VCaP (cell line): Measurements from ENCODE around the gene MXD1.

Experiments used
- H3K27ac ChIP-seq: fragments of 450-650 bp; 2 replicates; pipeline ENCODE4 v1.5.1; 2017
- TF ChIP-seq, protein P1 (sequence below): fragments of 450-650 bp; conservative IDR thresholded peaks from 2 replicates; pipeline ENCODE4 v1.5.1; 2017; ENCODE audit warnings: mild to moderate bottlenecking, moderate library complexity

Gene MXD1

DNA sequence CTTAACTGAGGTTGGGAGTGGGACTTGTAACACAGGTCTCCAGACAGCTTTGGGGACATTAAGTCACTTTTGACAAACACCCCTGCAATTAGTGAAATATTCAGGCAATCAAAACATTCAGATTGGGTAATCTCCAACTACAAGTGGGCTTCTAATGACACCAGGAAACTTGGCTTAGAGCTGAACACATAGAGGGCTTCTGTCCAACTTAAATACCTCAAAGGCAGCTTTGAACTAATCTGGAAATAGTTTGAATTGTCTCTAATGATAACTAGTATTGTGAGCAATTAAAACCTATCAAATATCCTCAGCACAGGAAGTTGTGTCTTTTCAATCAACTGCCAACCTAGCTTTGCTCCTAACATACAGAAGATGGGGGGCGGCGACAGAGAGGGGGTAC lies 51.6 kb downstream of the MXD1 start:
- TF ChIP-seq, protein P1, sequence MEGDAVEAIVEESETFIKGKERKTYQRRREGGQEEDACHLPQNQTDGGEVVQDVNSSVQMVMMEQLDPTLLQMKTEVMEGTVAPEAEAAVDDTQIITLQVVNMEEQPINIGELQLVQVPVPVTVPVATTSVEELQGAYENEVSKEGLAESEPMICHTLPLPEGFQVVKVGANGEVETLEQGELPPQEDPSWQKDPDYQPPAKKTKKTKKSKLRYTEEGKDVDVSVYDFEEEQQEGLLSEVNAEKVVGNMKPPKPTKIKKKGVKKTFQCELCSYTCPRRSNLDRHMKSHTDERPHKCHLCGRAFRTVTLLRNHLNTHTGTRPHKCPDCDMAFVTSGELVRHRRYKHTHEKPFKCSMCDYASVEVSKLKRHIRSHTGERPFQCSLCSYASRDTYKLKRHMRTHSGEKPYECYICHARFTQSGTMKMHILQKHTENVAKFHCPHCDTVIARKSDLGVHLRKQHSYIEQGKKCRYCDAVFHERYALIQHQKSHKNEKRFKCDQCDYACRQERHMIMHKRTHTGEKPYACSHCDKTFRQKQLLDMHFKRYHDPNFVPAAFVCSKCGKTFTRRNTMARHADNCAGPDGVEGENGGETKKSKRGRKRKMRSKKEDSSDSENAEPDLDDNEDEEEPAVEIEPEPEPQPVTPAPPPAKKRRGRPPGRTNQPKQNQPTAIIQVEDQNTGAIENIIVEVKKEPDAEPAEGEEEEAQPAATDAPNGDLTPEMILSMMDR: no peak
- H3K27ac ChIP-seq: no peak overlapping the region

DNA sequence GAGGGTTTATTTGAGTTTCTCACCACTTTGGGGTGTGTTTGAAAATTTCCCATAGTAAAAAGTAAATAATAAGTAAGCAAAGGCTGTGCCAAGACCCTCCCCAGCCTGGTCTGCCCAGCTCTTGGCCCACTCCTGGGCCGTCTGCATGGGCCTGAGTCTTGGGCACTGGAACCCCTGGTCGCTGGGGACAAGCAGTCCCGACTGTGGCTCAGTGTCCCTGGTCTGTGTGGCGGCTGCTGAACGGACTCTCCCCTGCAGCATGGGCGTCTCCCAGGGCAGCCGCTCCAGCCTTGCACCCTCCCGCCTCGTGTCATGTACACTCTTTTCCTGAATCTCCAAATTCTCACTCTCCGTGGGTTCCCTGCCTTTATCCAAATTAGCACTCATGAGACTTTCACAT lies 53.7 kb downstream of the MXD1 start:
- TF ChIP-seq, protein P1: no peak
- no peak overlapping the region for H3K27ac ChIP-seq

DNA sequence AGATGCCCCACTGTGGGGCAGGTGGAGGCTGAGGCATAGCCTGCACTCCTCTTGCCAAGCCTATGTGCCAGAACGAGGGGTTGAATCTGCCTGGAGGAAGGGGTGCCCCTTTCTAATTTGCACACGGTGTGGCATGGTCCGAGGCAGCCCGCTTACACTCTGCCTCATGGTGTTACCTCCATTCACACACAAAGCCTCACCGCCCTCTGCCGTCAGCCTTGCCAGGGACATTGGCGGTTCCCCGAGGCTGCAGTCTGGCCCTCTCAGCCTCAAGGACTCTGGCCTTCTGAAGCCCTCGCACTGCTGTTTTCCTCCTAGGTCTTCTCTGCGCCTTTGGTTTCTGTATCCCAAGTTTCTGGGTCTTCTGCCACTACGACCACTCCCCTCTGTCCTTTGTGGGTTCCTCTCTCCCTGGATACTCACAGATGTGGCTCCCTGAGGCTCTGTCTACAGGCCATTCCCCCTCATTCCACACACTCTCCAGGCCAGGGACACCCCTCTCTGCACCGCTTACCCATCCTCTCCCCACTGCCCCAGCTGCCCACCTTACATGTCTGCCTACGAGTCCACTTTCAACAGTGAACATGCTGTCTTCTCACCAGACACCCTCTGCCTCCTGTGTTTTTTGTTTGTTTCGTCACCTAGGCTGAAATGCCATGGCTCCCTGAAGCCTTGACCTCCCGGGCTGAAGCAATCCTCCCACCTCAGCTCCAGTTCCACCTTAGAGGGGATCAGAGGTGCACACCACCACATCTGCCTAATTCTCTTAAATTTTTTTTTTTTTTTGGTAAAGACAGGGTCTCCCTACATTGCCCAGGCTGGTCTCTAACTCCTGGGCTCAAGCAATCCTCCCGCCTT lies 54.4 kb downstream of the MXD1 start:
- no peak overlapping the region for H3K27ac ChIP-seq
- TF ChIP-seq, protein P1: no peak

DNA sequence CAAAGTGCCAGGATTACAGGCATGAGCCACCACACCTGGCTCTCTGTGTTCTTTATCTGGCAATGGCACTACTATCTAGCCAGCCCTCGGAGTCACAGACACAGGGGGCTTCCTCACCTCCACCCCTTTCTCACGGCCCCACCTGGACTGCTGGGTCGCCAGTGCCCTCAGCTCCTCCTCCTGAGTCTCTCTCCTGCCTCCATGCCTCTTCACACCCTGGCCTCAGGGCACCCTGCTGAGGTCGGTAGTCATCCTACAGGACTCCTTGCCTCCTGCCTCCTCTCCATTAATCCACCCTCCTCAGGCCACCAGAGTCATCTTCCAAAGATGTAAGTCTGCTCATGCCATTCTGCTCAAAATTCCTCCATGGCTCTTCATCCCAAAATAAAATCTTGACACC lies 55.1 kb downstream of the MXD1 start:
- no peak overlapping the region for H3K27ac ChIP-seq
- TF ChIP-seq, protein P1: no peak

DNA sequence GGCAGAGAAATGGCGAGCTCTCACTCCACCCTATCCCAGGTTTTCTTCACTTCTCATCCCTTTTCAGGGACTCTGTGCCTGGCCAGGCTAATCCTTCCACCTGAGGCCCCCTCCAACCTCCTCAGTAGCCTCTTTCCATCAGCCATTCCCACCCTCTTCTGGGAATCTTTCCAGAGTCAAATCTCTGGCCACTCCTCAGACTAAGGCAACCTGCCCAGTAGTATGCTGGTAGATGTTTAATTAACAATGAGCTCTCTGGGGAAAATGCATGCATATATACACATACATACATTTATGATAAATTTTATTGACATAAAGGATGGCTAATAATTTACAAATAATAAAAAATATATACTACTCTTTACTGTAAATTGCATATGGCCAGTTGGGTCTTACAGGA lies 57.9 kb downstream of the MXD1 start:
- TF ChIP-seq, protein P1: no peak
- no peak overlapping the region for H3K27ac ChIP-seq

DNA sequence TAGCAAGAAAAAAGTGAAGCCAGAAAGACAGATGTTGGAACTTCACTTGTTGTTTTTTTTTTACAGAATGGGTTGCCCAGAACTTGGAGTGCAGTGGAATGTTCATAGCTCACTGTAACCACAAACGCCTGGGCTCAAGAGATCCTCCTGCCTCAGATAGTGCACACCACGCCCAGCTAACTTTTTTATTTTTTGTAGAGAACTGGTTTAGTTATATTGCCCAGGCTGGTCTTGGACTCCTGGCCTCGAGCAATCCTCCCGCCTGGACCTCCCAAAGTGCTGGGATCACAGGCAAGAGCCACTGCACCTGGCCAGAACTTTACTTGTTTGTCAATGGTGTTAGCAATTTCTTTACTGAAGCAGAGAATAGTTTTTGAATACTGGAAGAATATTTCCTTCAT lies 58.4 kb downstream of the MXD1 start:
- TF ChIP-seq, protein P1: no peak

DNA sequence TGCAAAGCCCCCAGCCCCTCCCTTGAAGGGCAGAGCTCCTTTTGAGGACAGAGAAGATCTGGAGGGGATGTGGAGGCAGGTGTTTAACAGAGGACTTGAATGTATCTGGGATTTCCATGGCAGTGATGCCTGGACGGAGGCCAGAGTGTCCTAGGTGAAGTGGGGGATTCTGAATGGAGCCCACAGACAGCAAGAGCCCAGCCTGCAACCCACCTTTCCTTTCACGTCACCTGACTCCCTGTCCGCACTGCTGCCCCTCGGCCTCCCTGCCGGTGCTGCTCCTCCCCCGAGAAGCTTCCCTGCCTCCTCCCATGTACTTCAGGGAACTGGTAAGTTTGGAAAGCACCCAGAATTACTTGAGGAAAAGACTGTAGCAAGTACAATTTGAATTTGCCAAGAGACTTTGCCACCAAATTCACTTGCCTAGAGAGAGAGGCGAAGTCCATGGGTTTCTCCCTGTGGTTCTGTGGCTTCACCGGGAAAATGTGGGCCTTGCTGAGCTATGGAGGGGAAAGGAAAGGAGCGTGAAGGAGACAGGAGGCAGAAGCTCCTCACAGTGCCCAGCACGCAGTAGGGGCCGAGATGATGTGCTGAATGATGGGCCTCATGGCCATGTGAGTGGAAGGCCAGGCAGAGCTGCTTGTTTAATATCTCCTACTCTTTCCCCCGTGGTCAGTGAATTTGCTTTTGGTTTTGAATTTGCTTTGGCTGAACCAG lies 60.4 kb downstream of the MXD1 start:
- H3K27ac ChIP-seq: no peak overlapping the region
- TF ChIP-seq, protein P1: no peak

More for the DNA sequence above, 58.4 kb downstream of the MXD1 start:
- no peak overlapping the region for H3K27ac ChIP-seq
